T-helper 1 cell treated with Interleukin-12 subunit alpha and Interleukin-12 subunit beta and Interleukin-4 antibody, amounts not matched to agents 30 ng/mL and 1 ng/mL, for 36 hours (primary cell): ENCODE measurements around the gene TNPO1. TPM values are rescaled to one million over a fixed set of nuclear protein-coding genes. Genes with fewer than 3 reads are reported as not detected.

ENCODE experiments used
- intact Hi-C: fragments of 100-400 bp; cut with micrococcal nuclease; formaldehyde crosslinking; loops from one replicate; pipeline ENCODE4 v1.15.1; 2024
- total RNA-seq: library from RNA; stranded (reverse); gene quantifications from 2 replicates; pipeline ENCODE4 v1.2.3, GENCODE V29; 2022

Gene TNPO1
- total RNA-seq, 1 donor from 2014 or later: 92.5 TPM

DNA sequence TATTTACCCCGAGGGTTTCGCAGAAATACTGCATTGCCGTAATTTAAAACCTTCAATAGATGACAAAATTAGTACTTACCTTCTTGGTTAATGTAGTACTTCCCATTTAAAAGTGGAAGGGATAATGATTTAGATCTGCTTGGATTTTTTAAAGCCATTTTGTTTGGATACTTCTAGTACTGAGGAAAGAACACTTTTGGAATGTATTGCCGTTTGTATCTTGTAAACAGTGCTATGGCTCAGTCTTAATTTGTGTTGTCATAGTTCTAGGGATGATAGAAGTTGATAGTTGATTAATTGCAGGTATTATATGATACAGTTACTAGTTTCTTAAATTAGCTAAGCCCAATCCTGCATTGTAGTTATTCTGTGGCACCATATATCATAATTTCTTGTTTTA is 33.1 kb downstream of the TNPO1 start:
- intact Hi-C loops: loop anchor here (1.0 to 5.0 kb wide), 5 partner anchors 45 to 1392 kb away; partner anchors contain the start of genes BDP1 and BTF3

DNA sequence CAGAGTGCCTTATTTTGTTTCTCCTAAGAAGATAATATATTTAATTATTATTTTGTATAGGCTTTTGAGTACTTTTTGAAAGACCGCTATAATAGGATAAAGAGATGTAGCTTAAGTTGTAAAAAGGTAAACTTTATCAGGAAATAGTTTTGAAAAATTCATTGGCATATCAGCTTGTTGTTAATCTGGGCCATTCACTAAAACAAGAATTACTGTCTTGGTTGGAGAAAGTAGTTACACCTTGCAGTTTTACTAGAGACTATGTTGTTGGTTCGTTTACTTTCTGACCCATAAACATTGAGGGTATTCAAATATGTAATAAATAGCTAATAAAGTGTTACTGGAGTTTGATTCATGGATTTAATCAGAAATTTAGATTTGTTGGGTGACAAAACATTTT is 33.7 kb downstream of the TNPO1 start:
- intact Hi-C loops: no loop called here

DNA sequence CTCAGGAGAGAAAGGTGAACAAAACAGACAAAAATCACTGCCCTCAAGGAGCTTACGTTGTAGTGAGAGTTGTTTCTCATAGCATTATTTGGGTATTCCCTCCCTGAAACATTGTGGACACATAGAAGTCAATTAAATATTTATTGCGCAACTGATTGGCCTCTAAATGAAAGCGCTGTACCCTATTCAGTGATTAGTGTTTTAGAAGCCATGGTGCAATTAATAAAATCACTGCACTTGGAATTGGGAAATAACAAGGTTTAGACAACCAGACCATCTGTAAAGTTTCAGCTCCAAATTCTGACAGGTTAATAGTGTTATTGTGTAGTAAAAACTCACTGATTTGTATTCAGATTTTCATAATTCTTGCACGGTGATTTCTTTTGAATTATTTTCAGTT is 35.9 kb downstream of the TNPO1 start:
- intact Hi-C loops: no loop called here

DNA sequence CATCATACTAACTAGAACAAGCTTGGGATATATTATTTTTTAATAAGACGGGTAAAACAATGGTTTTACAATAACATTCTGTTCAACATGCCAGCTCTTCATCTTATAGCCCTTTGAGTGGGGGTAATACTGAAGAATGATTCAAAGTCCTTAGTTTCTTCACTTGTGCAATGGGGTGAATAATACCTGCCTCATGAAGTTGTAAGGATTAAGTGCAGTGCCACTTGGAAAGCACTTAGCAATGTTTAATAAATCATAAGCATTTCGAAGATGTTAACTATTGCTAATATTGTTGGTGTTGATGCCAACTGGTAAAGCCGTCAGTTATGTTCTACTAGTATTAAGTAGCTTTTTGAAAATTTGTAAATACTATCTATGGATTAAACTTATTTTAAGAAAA is 38.0 kb downstream of the TNPO1 start:
- intact Hi-C loops: no loop called here

DNA sequence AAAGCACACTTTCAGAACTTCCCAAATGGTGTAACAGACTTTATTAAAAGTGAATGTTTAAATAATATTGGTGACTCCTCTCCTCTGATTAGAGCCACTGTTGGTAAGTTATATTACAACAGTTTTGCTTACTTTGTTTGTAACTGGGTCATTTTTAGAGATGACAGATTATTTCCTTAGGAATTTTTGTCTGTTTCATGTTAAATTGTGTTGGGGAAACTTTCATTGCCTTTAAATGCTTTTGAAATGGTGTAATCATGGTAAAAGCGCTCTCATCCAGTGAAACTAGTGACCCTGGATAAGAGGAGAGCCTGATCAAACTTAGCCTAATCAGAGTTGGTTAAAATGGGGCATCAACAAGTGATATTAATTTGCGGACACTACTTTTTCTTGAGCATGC is 39.4 kb downstream of the TNPO1 start:
- intact Hi-C loops: no loop called here

DNA sequence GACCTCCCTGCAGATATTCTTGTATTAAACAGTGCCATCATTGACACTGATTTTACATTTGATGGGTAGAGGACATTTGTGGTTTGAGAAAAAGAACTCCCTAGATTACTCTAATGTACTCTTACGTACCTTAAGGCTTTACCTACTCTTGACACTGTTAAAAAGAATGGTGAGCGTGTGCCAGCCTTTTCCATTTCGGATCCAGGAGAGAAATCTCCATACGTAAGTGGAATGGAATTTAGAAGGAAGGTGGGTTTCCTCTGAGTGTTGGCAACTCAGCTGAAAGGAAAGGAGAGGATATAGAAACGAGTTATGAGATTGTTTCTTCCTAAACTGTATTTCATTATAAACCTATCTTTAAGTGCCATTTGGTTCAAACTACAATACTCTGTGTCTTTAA is 40.9 kb downstream of the TNPO1 start:
- intact Hi-C loops: no loop called here

DNA sequence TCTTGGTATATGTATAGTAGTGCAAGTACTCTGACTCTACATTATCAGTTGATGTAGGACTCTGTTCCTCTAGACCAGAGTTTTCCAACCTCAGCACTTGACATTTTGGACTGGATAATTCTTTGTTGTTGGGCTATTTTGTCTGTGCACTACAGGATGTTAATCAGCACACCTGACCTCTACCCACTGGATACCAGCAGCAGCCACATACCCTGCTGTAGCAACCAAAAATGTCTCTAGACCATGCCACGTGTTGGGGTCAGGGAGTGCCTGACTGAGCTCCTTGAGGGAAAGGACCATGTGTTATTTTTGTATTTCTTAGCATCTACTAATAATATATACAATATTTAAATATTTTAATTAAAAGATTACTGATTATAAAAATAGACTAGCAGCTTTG is 42.7 kb downstream of the TNPO1 start:
- intact Hi-C loops: no loop called here

DNA sequence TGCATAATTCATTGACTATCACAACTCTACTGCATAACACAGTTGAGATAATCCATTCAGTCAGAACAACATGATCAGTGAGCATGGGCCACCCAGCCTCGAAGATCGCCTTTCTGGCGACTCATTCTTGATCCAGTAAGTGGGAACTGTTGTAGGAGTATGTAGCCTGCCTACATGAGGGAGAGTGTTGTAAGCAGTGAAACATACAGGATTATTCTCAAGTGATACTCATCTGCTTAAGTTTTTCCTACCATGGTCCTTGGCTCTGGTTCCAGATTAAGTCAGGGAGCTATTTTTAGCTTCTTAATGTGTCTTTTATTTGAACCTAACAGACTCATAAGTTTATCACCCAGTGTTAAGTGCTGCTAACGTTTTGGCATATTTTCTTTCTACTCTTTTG is 44.0 kb downstream of the TNPO1 start:
- intact Hi-C loops: no loop called here

DNA sequence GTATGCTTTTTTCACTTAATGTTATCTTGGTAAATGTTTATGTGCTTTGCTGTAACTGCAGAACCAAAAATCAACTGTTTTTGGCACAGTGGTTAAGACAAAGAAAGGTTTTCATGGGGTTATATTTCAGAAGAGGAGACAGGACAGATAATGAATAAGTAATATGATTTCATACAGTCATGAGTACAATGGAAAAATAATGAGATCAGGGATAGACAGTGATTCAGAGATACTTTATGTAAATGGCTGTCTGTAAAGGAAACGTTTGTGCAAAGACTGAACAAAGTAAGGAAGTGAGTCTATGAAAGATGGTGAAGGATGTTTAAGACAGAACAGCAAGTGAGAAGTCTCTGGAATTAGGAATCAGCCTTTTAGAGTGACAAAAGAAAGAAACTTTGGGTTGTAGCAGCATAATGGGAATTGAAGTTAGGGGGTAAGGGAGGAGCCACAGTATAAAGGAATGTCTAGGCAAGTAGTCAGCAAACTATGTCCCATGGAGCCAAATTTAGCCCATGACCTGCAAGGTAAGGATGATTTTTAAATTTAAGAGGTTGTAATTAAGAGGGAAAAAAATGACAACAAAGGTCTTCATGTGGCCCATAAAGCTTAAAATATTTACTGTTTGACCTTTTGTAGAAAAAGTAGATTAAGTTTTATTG is 55.0 kb downstream of the TNPO1 start:
- intact Hi-C loops: no loop called here

DNA sequence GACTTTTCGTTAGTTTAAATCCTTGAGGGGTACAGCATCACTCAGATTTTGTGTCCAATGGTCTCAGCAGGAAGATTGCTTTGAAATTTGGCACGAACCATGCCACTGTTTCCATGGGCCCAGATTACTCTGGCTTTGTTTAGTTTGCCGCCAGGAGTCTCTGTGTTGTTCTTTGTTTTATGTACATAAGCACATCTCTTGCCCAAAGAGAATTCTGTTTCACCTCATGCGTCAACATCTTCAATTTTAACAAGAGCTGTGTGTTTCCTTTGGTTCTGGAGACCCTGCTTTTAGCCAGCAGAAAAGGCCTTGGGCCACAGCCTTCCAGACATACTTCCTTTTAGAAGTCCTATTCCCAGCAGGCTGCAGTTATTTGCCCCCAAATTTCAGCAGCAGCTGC is 62.4 kb downstream of the TNPO1 start:
- intact Hi-C loops: no loop called here

DNA sequence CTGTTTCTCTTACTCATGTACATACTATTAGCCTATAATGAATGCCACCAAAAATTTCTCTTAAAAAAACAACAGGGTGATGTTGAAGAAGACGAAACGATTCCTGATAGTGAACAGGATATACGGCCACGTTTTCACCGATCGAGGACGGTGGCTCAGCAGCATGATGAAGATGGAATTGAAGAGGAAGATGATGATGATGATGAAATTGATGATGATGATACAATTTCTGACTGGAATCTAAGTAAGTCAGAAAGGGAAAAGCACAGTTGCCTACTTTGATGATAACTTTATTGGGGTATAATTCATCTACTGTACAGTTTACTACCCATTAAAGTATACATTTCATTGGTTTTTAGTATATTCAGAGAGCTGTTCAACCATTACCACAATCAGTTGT is 66.5 kb downstream of the TNPO1 start:
- intact Hi-C loops: no loop called here

DNA sequence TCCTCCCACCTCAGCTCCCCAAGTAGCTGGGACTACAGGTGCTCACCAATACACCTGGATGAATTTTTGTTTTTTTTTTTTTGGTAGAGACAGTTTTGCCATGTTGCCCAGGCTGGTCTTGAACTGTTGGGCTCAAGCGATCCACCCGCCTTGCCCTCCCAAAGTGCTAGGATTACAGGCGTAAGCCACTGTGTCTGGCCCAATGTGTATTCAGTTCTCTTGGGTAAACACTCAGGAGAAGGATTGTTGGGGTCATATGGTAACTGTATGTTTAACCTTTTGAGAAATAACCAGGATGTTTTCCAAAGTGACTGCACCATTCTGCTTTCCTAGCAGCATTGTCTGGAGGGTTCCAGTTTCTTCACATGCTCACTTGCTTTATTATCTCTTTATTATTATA is 67.4 kb downstream of the TNPO1 start:
- intact Hi-C loops: no loop called here

DNA sequence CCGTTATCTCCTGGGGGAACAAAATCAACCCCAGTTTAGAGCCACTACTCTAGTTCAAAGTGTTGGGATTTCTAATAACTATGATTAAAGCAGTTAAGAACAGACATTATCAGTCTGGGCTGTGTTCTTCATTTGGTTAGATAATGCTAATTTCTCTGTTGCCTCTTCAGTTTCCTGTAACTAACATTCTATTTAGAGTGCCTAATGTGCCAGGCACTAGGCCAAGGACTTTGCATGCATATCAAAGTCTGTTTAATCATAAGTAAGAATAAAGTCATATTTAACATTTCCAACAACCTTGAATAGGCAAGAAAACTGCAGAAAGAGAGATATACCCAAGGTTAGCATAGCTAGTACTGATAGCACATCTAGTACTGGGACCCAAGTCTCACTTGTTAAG is 68.4 kb downstream of the TNPO1 start:
- intact Hi-C loops: no loop called here

DNA sequence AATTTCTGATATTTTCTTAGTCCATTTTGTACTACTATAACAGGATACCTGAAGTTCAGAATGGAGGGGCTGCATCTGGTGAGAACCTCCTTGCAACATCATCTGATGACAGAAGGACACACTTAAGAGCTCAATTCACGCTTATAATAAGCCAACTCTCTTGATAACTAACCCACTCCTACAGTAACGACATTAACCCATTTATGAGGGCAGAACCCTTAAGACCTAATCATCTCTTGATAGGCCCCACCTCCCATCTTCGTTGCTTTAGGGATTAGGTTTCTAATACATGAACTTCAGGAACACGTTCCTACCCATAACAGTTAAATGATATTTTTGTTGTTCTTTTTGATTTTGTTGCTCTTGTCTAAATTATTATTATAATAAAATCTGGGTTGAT is 69.4 kb downstream of the TNPO1 start:
- intact Hi-C loops: no loop called here

DNA sequence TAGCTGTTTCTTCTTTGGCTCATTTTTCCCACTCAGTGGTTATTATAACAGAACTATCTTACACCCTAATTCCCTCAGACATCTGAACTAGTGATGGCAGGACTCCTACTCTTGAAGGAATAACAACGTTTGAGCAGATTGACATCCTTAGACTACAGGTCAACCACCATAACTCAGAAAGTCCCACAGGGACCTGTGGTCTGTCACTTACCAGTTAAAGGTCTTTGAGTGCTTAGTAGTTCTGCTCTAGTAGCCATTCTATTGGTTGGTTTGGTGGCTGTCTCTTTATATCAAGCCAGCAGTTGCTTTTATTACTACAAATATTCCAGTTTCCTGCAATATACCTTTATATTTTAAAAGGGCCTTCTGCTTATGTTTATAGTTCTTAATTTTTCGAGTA is 72.1 kb downstream of the TNPO1 start:
- intact Hi-C loops: no loop called here

DNA sequence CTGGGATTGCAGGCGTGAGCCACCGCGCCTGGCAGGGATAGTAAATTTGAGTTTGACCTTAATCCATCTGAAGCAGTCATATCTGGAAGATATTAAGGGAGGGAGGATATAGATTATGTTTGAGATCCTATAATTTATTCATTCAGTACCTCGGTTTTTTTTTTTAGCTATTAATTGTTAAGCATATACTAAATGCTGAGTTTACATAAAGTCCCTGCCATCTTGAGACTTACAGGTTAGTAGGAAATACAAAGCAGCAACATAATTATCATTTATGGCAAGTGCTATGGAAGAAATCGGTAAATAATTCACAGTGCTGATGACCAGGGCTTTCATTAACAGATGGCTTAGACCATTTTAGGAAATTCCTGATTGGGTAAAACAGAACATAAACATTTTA is 72.9 kb downstream of the TNPO1 start:
- intact Hi-C loops: no loop called here

DNA sequence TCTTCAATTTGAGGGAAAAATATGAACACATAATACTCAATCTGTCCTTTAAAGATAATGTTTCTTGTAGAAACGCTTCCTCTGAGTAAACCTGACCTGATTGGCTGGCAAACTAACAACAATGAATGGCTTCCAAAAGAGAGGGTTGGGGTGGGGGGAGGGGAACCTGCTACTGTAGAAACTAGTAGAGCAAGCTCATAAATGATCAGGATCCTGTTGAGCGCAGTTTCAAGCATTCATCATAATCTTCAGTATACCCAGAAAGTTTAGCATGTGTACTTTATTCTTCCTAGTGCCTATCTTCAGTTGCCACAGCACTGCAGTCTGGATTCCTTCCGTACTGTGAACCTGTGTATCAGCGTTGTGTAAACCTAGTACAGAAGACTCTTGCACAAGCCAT is 76.4 kb downstream of the TNPO1 start:
- intact Hi-C loops: no loop called here

DNA sequence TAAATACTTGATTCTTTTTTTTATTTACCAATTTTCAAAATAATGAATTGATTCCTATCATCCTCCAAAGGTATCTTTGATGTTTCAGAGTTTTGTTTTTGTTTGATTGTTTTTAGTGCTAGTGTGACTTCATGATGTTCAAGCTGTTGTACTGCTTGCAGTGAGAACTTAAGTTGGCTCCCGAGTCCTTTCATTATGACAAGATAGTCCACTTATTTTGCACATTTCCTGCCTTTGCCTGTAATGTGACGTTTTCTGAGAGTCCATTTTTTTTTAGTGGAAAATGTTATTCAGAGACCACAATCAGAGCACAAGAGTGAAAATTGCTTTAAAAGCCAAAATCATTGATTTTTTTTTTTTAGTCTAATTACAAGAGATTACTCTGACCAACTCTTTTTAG is 79.3 kb downstream of the TNPO1 start:
- intact Hi-C loops: loop anchor here (1.0 to 2.0 kb wide), 2 partner anchors 8 to 47 kb away; no protein-coding TSS in a partner anchor

DNA sequence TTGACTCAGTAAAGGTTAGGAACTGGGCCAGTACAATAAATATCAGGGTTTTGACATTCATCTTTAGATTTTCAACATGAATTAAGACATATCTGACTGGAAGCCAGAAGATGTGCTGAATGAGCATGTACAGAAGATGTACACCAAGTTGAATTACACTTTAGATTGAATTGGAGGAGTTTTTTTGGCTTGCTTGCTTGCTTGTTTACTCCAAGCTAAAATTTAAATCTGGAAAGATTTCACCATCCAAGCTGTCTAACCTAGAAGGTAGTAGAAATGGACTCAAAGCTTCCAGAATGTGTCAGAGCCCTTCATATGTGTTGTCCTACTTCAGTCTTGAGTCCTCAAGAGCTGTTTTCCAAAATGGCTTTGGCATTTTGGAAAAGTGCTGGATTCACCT is 90.3 kb downstream of the TNPO1 start:
- intact Hi-C loops: no loop called here

DNA sequence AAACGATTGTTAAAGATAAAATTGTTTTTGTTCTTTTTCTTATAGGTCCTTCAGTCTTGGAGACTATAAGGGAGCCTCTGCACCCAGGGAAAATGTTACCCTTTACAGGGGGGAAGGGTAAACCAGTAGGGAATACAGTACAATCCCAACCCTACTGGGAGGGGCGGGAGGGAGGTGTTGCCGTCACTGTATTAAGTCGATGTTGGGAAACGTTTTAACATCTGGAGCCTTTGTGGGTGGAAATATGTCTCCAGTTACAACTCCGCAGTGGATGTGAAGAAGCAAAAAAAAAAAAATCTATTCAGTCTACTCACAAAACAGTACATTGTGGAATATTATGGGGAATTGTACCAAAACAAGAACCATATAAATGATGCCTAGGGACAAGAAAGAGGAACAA is 92.2 kb downstream of the TNPO1 start:
- intact Hi-C loops: no loop called here

DNA sequence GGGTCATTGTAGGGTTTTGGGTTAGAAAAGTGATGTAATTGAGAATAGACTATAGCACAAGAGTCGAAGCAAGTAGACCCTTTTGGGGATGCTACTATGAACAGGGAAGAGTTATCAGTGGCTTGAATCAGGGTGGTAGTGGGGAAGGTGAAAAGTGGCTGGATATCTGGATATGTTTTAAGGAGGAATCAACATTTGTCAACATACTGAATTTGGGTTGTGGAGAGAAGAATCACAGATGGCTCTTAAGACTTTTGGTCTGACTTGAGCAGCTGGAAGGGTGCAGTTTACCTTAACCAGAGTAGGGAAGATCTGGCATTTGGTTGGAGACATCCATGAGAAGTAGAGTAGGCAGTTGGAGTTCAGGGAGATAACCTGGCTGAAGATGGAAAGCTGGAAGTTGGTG is 100.9 kb downstream of the TNPO1 start:
- intact Hi-C loops: no loop called here

DNA sequence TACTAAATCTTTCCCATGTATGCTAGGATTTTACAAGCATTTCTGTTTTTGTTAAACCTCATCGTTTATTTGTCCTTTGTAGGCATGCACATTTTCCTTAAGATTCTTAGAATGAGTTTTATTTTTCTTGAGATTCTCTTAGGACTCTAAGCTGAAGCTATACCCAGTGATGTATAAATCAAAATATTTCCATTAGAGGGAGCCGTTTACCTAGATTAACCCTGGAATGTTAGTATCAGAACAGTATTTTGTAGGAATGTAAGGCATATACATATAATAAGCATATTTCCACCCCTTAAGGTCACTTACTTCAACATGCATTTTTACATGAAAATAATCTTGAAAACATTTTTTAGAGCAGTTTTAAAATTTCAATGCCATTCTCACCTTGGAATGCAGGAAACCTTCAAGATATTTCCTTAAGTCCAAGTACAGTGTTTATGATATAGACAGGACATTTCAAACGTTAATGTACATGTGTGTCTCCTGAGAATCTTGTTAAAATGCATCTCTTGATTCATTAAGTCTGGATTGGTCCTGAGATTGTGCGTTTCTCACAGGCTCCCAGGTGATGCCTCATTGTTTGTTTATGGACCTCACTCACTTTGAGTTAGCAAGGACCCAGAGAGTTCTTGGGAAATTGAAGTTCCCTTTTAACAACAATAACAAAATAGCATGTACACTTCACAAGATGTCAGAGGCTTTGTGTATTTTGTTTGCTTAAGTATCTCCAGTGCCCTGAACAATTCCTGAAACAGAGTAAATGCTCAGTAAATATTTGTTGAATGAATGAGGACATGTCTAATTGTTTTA is 104.4 kb downstream of the TNPO1 start:
- intact Hi-C loops: loop anchor here (2.0 kb wide), 1 partner anchor 282 kb away; no protein-coding TSS in a partner anchor

DNA sequence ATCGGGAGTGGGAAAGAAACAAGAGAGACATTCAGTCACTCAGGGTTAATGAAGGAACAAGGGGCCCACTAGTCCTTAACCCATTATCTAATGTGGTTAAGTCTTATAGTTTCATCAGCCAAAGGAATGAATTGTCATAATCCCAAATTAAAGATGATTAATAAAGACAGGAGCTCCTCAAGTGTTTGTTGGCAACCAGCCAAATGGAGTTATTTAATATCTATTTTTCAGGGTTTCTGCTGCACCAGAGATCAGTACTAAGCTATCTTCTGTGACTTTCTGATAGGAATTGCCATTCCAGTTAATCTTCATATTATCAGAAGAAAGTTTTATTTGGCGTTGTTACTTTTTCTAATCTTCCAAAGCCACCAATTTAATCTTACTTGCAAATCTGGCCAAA is 105.4 kb downstream of the TNPO1 start:
- intact Hi-C loops: loop anchor here (2.0 kb wide), 1 partner anchor 281 kb away; no protein-coding TSS in a partner anchor
